Measurements from ENCODE around the gene GHRHR. TPM values are rescaled to one million over a fixed set of nuclear protein-coding genes. Genes with fewer than 3 reads are reported as not detected.

The GHRHR gene
- total RNA-seq, 1 donor from 2014 or later: not detected

DNA sequence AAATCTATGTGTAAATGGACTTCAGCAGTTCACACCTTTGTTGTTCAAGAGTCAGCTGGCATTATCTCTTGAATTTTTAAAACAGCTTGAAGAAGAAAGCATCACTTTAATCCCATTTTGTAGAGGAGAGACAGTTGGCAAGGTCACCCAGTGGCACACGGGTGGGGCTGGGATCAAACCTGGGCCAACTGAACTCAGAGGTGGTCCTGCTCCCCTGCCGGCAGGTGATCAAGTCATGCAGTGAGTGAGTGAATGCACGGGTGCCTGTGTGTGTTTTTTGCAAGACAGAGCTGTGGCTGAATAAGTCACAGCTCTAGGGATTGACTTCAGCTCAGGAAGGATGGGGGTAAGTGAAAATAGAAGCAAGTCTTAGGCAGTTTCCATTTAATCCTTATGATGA lies 9.5 kb downstream of the GHRHR start:
- H3K9me3 Mint-ChIP-seq (ENCODE audit: unreplicated experiment): peaks cover 6% of the 10 kb centered on the region
- H3K36me3 Mint-ChIP-seq (ENCODE audit: unreplicated experiment): no peaks in the 10 kb centered on the region
- H3K4me1 Mint-ChIP-seq (ENCODE audit: low read depth, unreplicated experiment): peaks cover 19% of the 10 kb centered on the region
- H3K4me3 Mint-ChIP-seq (ENCODE audit: unreplicated experiment): no peak overlapping the region
- DNase-seq: no peak
- H3K27ac Mint-ChIP-seq (ENCODE audit: unreplicated experiment): no peak overlapping the region
- H3K27me3 Mint-ChIP-seq (ENCODE audit: unreplicated experiment): peaks cover 5% of the 10 kb centered on the region
- TF ChIP-seq, protein P1, sequence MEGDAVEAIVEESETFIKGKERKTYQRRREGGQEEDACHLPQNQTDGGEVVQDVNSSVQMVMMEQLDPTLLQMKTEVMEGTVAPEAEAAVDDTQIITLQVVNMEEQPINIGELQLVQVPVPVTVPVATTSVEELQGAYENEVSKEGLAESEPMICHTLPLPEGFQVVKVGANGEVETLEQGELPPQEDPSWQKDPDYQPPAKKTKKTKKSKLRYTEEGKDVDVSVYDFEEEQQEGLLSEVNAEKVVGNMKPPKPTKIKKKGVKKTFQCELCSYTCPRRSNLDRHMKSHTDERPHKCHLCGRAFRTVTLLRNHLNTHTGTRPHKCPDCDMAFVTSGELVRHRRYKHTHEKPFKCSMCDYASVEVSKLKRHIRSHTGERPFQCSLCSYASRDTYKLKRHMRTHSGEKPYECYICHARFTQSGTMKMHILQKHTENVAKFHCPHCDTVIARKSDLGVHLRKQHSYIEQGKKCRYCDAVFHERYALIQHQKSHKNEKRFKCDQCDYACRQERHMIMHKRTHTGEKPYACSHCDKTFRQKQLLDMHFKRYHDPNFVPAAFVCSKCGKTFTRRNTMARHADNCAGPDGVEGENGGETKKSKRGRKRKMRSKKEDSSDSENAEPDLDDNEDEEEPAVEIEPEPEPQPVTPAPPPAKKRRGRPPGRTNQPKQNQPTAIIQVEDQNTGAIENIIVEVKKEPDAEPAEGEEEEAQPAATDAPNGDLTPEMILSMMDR (IDR thresholded peaks at IDR 0.05; ENCODE audit: partially characterized antibody, unreplicated experiment): no peak

DNA sequence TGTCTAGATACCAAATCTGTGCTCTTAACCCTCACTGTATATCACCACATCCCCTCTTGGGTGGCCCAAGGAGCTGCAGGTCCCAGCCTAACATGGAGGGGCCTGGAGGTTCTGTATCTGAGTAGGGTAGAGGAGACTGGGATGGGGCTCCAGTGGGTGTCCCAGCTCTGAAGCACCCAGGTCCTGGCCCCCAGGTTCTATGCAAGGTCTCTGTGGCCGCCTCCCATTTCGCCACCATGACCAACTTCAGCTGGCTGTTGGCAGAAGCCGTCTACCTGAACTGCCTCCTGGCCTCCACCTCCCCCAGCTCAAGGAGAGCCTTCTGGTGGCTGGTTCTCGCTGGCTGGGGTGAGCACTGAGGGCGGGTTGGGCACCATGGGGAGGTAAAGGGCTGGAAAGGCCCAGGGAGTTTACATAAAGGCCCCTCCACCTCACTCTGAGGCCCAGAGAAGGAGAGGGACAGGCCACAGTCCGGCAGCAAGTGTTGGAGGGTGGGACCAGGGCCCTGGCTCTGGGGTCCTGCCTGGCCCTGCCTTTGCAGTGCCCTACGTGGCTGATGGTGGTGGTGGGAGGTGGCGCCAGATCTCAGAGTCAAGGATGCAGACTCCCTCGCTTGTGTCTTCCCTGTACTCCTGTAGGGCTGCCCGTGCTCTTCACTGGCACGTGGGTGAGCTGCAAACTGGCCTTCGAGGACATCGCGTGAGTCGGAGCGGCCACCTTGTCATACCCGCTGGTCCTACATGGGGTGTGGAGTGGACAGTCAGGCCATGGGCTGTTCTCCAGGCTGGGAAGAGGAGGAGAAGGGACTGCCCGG lies 10.2 kb downstream of the GHRHR start:
- Mint-ChIP-seq H3K9me3 (ENCODE audit: unreplicated experiment) (peaks cover 6% of the 10 kb centered on the region), H3K36me3 (ENCODE audit: unreplicated experiment) (no peaks in the 10 kb centered on the region), H3K27me3 (ENCODE audit: unreplicated experiment) (peaks cover 5% of the 10 kb centered on the region), H3K4me1 (ENCODE audit: low read depth, unreplicated experiment) (peaks cover 19% of the 10 kb centered on the region), H3K4me3 (ENCODE audit: unreplicated experiment) (no peak overlapping the region), H3K27ac (ENCODE audit: unreplicated experiment) (no peak overlapping the region)
- DNase-seq: no peak
- TF ChIP-seq, protein P1 (IDR thresholded peaks at IDR 0.05; ENCODE audit: partially characterized antibody, unreplicated experiment): no peak

- no peak overlapping the region for H3K27ac Mint-ChIP-seq (ENCODE audit: unreplicated experiment)
- peaks cover 6% of the 10 kb centered on the region for H3K9me3 Mint-ChIP-seq (ENCODE audit: unreplicated experiment)
- H3K36me3 Mint-ChIP-seq (ENCODE audit: unreplicated experiment): no peaks in the 10 kb centered on the region
- H3K27me3 Mint-ChIP-seq (ENCODE audit: unreplicated experiment): peaks cover 5% of the 10 kb centered on the region
- H3K4me1 Mint-ChIP-seq (ENCODE audit: low read depth, unreplicated experiment): peaks cover 21% of the 10 kb centered on the region
- H3K4me3 Mint-ChIP-seq (ENCODE audit: unreplicated experiment): no peak overlapping the region
- peak; percentile 60 for DNase-seq
- TF ChIP-seq, protein P1 (IDR thresholded peaks at IDR 0.05; ENCODE audit: partially characterized antibody, unreplicated experiment): peak; percentile 76
Measured at GRCh38 chr7:30974605-30975255, 11.0 kb downstream of the GHRHR start.

DNA sequence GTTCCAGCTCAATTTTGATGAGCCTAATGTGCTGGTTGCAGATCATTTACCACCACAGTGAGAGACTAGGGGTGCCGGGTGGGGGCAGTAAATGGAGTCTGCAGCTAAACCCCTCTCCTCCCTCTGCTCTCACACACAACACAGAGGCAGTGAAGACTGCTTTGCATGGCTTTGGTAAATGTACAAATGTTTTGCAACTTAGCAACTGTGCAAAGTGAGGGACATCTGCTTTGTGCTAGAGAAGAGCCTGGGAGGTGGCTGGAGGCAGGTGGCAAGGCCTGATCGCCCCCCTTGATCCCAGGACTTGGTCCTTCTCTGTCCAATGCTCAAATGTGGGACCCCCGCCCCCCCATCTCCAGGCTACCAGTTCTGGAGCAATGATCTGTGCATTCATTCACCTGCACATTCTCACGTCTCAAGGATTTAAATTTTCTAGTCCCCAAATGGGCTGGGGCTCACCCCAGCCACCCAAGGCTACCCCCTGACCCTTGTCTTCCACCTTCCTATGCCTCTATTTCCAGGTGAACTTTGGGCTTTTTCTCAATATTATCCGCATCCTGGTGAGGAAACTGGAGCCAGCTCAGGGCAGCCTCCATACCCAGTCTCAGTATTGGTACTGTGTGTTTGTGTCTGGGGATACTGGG lies 11.6 kb downstream of the GHRHR start:
- Mint-ChIP-seq H3K4me1 (ENCODE audit: low read depth, unreplicated experiment) (peaks cover 22% of the 10 kb centered on the region), H3K27ac (ENCODE audit: unreplicated experiment) (no peak overlapping the region), H3K4me3 (ENCODE audit: unreplicated experiment) (no peak overlapping the region), H3K36me3 (ENCODE audit: unreplicated experiment) (no peaks in the 10 kb centered on the region), H3K9me3 (ENCODE audit: unreplicated experiment) (peaks cover 6% of the 10 kb centered on the region), H3K27me3 (ENCODE audit: unreplicated experiment) (peaks cover 5% of the 10 kb centered on the region)
- no peak for DNase-seq
- TF ChIP-seq, protein P1 (IDR thresholded peaks at IDR 0.05; ENCODE audit: partially characterized antibody, unreplicated experiment): no peak

Measured in glutamatergic neuron (in vitro differentiated cells).